Measurements from ENCODE around the gene SNX6. TPM values are rescaled to one million over a fixed set of nuclear protein-coding genes. Genes with fewer than 3 reads are reported as not detected.

Gene SNX6
- total RNA-seq, 1 donor from 2014 or later, result 60.4 TPM

DNA sequence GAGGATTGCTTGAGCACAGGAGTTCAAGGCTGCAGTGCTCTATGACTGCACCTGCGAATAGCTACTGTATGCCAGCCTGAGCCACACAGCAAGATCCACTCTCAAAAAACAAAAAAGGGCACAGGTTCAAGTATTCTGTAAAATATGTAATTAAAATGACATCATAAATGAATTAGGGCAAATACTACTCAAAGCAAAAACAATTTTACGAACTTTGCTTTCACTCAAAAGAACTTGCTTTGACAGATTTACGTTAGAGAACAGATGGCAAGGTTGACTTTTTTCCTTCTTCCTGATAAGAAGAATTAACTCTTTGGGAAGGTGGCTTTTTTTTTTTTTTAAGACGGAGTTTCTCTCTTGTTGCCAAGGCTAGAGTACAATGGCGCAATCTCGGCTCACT is 46.4 kb downstream of the SNX6 start:
- Histone ChIP-seq H3K4me1 (no peaks in the 10 kb centered on the region), H3K9me3 (replicated peaks) (no peaks in the 10 kb centered on the region), H3K27ac (replicated peaks) (no peak overlapping the region), H3K36me3 (peaks cover 94% of the 10 kb centered on the region), H3K4me3 (no peak overlapping the region), H3K27me3 (ENCODE audit: low read depth) (no peaks in the 10 kb centered on the region)
- TF ChIP-seq, protein P1, sequence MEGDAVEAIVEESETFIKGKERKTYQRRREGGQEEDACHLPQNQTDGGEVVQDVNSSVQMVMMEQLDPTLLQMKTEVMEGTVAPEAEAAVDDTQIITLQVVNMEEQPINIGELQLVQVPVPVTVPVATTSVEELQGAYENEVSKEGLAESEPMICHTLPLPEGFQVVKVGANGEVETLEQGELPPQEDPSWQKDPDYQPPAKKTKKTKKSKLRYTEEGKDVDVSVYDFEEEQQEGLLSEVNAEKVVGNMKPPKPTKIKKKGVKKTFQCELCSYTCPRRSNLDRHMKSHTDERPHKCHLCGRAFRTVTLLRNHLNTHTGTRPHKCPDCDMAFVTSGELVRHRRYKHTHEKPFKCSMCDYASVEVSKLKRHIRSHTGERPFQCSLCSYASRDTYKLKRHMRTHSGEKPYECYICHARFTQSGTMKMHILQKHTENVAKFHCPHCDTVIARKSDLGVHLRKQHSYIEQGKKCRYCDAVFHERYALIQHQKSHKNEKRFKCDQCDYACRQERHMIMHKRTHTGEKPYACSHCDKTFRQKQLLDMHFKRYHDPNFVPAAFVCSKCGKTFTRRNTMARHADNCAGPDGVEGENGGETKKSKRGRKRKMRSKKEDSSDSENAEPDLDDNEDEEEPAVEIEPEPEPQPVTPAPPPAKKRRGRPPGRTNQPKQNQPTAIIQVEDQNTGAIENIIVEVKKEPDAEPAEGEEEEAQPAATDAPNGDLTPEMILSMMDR (IDR thresholded peaks at IDR 0.05; ENCODE audit: borderline replicate concordance), result no peak
- intact Hi-C loops (cut with micrococcal nuclease), result no loop called here
- no peak for DNase-seq

DNA sequence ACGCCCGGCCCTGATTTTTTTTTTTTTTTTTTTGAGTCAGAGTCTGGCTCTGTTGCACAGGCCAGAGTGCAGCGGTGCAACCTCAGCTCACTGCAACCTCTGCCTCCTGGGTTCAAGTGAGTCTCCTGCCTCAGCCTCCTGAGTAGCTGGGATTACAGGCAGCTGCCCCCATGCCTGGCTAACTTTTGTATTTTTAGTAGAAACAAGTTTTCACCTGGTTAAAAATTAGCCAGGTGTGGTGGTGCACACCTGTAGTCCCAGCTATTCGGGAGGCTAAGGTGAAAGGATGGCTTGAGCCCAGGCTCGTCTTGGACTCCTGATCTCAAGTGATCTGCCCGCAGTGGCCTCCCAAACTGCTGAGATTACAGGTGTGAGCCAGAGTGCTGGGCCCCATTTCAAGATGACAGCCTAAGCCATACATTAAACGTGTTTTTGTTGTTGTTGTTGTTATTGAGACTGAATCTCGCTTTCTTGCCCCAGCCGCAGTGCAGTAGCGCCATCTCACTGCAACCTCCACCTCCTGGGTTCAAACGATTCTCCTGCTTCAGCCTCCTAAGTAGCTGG is 47.7 kb downstream of the SNX6 start:
- Histone ChIP-seq H3K4me1 (no peaks in the 10 kb centered on the region), H3K4me3 (no peak overlapping the region), H3K36me3 (peaks cover 95% of the 10 kb centered on the region), H3K9me3 (replicated peaks) (no peaks in the 10 kb centered on the region), H3K27me3 (ENCODE audit: low read depth) (no peaks in the 10 kb centered on the region), H3K27ac (replicated peaks) (no peak overlapping the region)
- DNase-seq, result no peak
- intact Hi-C loops (cut with micrococcal nuclease), result no loop called here
- TF ChIP-seq, protein P1 (IDR thresholded peaks at IDR 0.05; ENCODE audit: borderline replicate concordance), result no peak

DNA sequence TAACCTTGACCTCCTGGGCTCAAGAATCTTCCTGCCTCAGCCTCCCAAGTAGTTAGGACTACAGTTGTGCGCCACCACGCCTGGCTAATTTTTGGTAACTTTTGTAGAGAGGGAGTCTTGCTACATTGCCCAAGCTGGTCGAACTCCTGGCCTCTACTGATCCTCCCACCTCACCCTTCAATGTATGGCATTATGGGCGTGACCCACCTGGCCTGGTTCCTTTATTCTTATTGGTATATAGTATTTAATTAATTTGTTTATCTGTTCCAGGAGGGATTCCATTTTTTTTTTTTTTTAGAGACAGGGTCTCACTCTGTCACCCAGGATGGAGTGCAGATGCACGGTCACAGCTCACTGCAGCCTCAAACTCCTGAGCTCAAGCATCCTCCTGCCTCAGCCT is 49.6 kb downstream of the SNX6 start:
- TF ChIP-seq, protein P1 (IDR thresholded peaks at IDR 0.05; ENCODE audit: borderline replicate concordance), result no peak
- peaks cover 98% of the 10 kb centered on the region for H3K36me3 ChIP-seq
- intact Hi-C loops (cut with micrococcal nuclease), result no loop called here

DNA sequence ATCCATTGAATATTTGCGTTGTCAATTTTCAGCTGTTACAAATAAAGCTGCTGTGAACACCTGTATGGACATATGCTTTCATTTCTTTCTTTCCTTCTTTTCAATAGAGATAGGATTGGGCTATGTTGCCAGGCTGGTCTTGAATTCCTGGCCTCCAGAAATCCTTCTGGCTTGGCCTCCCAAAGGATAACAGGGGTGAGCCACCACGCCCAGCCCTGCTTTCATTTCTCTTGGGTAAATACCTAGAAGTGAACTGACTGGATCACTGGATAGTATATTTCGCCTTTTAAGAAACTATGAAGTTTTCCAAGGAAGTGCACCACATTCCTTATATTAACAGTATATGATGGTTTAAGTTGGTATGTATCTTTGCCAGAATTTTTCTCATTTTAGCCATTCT is 58.2 kb downstream of the SNX6 start:
- no peak for DNase-seq
- no peaks in the 10 kb centered on the region for H3K27me3 ChIP-seq (ENCODE audit: low read depth)
- no peak overlapping the region for H3K4me3 ChIP-seq
- H3K4me1 ChIP-seq, result no peaks in the 10 kb centered on the region
- TF ChIP-seq, protein P1 (IDR thresholded peaks at IDR 0.05; ENCODE audit: borderline replicate concordance), result no peak
- peaks cover 98% of the 10 kb centered on the region for H3K36me3 ChIP-seq
- no peak overlapping the region for H3K27ac ChIP-seq (replicated peaks)
- H3K9me3 ChIP-seq (replicated peaks), result no peaks in the 10 kb centered on the region
- intact Hi-C loops (cut with micrococcal nuclease), result no loop called here

More for the DNA sequence above, 49.6 kb downstream of the SNX6 start:
- no peaks in the 10 kb centered on the region for H3K9me3 ChIP-seq (replicated peaks)
- no peak for DNase-seq
- H3K27me3 ChIP-seq (ENCODE audit: low read depth), result no peaks in the 10 kb centered on the region
- no peak overlapping the region for H3K4me3 ChIP-seq
- no peak overlapping the region for H3K27ac ChIP-seq (replicated peaks)
- H3K4me1 ChIP-seq, result no peaks in the 10 kb centered on the region

DNA sequence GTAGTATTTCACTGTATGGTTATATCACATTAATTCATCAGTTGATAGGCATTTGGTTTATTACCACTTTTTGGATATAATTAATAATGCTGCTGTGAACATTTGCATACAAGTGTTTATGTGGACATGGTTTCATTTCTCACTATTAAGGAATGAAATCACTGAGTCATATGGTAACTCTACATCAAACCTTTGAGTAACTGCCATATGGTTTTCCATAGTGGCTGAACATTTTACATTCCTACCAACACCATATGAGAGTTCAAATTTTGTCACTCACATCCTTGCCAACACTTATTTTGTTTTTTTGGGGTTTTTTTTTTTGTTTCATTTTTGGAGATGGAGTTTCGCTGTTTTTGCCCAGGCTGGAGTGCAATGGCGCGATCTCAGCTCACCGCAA is 60.2 kb downstream of the SNX6 start:
- H3K9me3 ChIP-seq (replicated peaks), result no peaks in the 10 kb centered on the region
- DNase-seq, result no peak
- H3K4me1 ChIP-seq, result no peaks in the 10 kb centered on the region
- no peaks in the 10 kb centered on the region for H3K27me3 ChIP-seq (ENCODE audit: low read depth)
- peaks cover 100% of the 10 kb centered on the region for H3K36me3 ChIP-seq
- TF ChIP-seq, protein P1 (IDR thresholded peaks at IDR 0.05; ENCODE audit: borderline replicate concordance), result no peak
- intact Hi-C loops (cut with micrococcal nuclease), result no loop called here
- no peak overlapping the region for H3K27ac ChIP-seq (replicated peaks)
- H3K4me3 ChIP-seq, result no peak overlapping the region
